ENCODE measurements around the gene CHRD.

DNA sequence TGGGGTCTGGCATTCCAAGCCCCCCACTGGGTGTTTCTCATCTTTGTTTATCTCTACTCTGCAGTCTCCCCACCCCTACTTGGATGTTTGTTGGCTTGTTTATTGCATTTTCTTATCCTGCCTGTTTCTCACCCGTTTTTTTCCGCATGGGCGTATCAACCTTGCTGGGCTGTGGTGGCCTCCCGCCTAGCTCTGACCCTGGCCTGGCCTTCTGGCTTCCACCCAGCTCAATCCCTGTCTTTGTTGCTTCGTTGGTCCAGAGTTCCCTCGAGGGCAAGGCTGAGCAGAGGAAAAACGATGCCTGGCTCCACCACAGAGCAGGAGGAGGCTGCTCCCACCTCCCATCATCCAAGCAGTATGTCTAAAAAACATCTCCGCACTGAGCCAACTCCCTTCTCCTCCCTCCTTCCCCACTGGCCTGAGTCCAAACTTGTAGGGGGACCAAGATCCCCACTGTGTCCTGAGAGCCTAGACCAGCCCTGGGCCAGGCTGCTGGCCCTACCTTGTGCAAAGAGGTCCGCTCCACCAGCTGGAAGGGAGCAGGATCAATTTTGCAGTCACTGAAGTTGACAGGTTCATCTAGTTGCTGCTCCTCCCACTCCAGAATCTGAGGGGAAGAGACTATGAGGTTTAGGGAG is 28.2 kb upstream of the CHRD start:
- no peak for TF ChIP-seq EZH2 (IDR thresholded peaks at IDR 0.05; ENCODE audit: borderline replicate concordance, low read depth, low read length)
- TF ChIP-seq RAD21 (CRISPR knock-in tag; conservative IDR thresholded peaks at IDR 0.05 in 1 of 2, IDR thresholded peaks at IDR 0.05 in 1 of 2): no peak
- TF ChIP-seq MYC (IDR thresholded peaks at IDR 0.05; ENCODE audit: low read depth, low read length): no peak
- TF ChIP-seq MYC (CRISPR knock-in tag; IDR thresholded peaks at IDR 0.05; ENCODE audit: borderline replicate concordance, low read depth): no peak
- TF ChIP-seq, protein P1, sequence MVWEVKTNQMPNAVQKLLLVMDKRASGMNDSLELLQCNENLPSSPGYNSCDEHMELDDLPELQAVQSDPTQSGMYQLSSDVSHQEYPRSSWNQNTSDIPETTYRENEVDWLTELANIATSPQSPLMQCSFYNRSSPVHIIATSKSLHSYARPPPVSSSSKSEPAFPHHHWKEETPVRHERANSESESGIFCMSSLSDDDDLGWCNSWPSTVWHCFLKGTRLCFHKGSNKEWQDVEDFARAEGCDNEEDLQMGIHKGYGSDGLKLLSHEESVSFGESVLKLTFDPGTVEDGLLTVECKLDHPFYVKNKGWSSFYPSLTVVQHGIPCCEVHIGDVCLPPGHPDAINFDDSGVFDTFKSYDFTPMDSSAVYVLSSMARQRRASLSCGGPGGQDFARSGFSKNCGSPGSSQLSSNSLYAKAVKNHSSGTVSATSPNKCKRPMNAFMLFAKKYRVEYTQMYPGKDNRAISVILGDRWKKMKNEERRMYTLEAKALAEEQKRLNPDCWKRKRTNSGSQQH (CRISPR knock-in tag; IDR thresholded peaks at IDR 0.05): no peak
- TF ChIP-seq, protein P2, sequence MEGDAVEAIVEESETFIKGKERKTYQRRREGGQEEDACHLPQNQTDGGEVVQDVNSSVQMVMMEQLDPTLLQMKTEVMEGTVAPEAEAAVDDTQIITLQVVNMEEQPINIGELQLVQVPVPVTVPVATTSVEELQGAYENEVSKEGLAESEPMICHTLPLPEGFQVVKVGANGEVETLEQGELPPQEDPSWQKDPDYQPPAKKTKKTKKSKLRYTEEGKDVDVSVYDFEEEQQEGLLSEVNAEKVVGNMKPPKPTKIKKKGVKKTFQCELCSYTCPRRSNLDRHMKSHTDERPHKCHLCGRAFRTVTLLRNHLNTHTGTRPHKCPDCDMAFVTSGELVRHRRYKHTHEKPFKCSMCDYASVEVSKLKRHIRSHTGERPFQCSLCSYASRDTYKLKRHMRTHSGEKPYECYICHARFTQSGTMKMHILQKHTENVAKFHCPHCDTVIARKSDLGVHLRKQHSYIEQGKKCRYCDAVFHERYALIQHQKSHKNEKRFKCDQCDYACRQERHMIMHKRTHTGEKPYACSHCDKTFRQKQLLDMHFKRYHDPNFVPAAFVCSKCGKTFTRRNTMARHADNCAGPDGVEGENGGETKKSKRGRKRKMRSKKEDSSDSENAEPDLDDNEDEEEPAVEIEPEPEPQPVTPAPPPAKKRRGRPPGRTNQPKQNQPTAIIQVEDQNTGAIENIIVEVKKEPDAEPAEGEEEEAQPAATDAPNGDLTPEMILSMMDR (IDR thresholded peaks at IDR 0.05 in 2 of 3, conservative IDR thresholded peaks at IDR 0.05 in 1 of 3; ENCODE audit: insufficient read depth in 2 of 3, low read depth in 1 of 3, low read length in 3 of 3): no peak

Data from K562 (cell line).